ENCODE data around the gene DUSP5.

The DUSP5 gene

GRCh38 chr10:110498087-110498981 lies 627 bp downstream of the DUSP5 start (continued):
- TF ChIP-seq HOXC10 (CRISPR knock-in tag; IDR thresholded peaks at IDR 0.05) (0 out of 2 replicates have a peak, but pooled peaks have one; percentile 24), ZNF610 (tag by site-specific recombination; IDR thresholded peaks at IDR 0.05; ENCODE audit: borderline replicate concordance) (no peak), BCL6B (tag by site-specific recombination; IDR thresholded peaks at IDR 0.05) (peak; percentile 84), HIC1 (tag by site-specific recombination; IDR thresholded peaks at IDR 0.05) (no peak), ZNF521 (tag by site-specific recombination; IDR thresholded peaks at IDR 0.05) (no peak), ZNF280D (tag by site-specific recombination; IDR thresholded peaks at IDR 0.05) (no peak), ZNF677 (tag by site-specific recombination; IDR thresholded peaks at IDR 0.05) (no peak), FEZF1 (tag by site-specific recombination; IDR thresholded peaks at IDR 0.05) (no peak), ZNF292 (tag by site-specific recombination; IDR thresholded peaks at IDR 0.05; ENCODE audit: borderline replicate concordance, low read depth) (no peak), IKZF3 (tag by site-specific recombination; IDR thresholded peaks at IDR 0.05) (no peak), MYNN (tag by site-specific recombination; IDR thresholded peaks at IDR 0.05; ENCODE audit: borderline replicate concordance) (no peak), ZNF266 (tag by site-specific recombination; IDR thresholded peaks at IDR 0.05; ENCODE audit: low read depth) (no peak), ZXDB (tag by site-specific recombination; IDR thresholded peaks at IDR 0.05) (peak; percentile 6; the same call in 1 of the 2 replicates), ZNF354C (tag by site-specific recombination; IDR thresholded peaks at IDR 0.05; ENCODE audit: borderline replicate concordance, low read depth) (no peak), ZNF18 (tag by site-specific recombination; IDR thresholded peaks at IDR 0.05) (no peak), ZNF248 (tag by site-specific recombination; IDR thresholded peaks at IDR 0.05) (no peak), SETDB1 (IDR thresholded peaks at IDR 0.05; ENCODE audit: insufficient read length, low read length) (no peak), ZNF776 (tag by site-specific recombination; IDR thresholded peaks at IDR 0.05; ENCODE audit: borderline replicate concordance) (no peak), GLI4 (tag by site-specific recombination; IDR thresholded peaks at IDR 0.05) (no peak), ZNF510 (tag by site-specific recombination; IDR thresholded peaks at IDR 0.05; ENCODE audit: insufficient replicate concordance) (no peak), ZNF366 (tag by site-specific recombination; conservative IDR thresholded peaks at IDR 0.05) (0 out of 2 replicates have a peak, but pooled peaks have one; percentile 12), ZNF37A (tag by site-specific recombination; IDR thresholded peaks at IDR 0.05) (no peak), ZNF48 (tag by site-specific recombination; IDR thresholded peaks at IDR 0.05) (no peak), ZNF514 (tag by site-specific recombination; IDR thresholded peaks at IDR 0.05) (no peak), ZNF654 (tag by site-specific recombination; IDR thresholded peaks at IDR 0.05; ENCODE audit: low read depth) (no peak), ZNF629 (tag by site-specific recombination; IDR thresholded peaks at IDR 0.05) (no peak), ZNF26 (tag by site-specific recombination; IDR thresholded peaks at IDR 0.05) (no peak), ZBTB8A (tag by site-specific recombination; IDR thresholded peaks at IDR 0.05) (peak; percentile 37; the same call in 1 of the 2 replicates), ZNF423 (tag by site-specific recombination; IDR thresholded peaks at IDR 0.05) (no peak), ZNF114 (tag by site-specific recombination; IDR thresholded peaks at IDR 0.05) (no peak)
